GM18951 (cell line): ENCODE results near the gene ARSD.
"Not testable (repeated sequence)": the region's sequence is repeated elsewhere in the genome, so short reads cannot be mapped to it uniquely, and the experiment has no call there.

Experiments used
- POLR2A ChIP-seq: IDR thresholded peaks from 4 replicates; pipeline ENCODE4 v1.6.1; 2011; ENCODE audit warnings: mild to moderate bottlenecking; ENCODE audit not compliant: insufficient read length, insufficient read depth; ENCODE audit errors: extremely low read depth
- in situ Hi-C: fragments of 300-500 bp; cut with MboI; formaldehyde crosslinking; loops from one replicate; pipeline ENCODE4 v1.12.0; 2022; ENCODE audit warnings: low sequenced_read_pairs, mixed read lengths, inconsistent platforms; ENCODE audit not compliant: unreplicated experiment

ARSD gene

GRCh38 chrX:2928583-2929434 is at the start of gene ARSD:
Gene ARSD (minus strand): TSS chrX:2929339. CDS start chrX:2929275, 64 bp downstream.
- TF ChIP-seq POLR2A, result peak; percentile 65
- in situ Hi-C loops, result no loop called here

GRCh38 chrX:2978639-2979038 is 49.5 kb upstream of the ARSD start:
- in situ Hi-C loops, result not testable (repeated sequence)

DNA sequence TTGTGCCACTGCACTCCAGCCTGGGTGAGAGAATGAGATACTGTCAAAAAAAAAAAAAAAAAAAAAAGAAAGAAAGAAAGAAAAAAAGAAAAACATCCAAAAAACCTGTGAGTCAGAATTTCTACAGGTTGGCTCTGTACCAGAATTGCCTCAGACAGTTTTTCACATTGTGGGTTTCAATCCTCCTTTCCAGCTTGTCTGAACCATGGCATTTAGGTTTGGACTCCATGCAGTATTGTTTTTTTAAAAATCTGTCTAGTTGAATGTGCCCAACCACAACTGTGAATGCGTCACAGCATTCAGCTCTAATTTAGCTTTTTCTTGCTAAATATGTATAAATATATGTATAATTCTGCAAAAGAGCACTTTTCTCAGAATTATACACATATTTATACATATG is 45.8 kb upstream of the ARSD start:
- in situ Hi-C loops, result no loop called here
- no peak for TF ChIP-seq POLR2A

DNA sequence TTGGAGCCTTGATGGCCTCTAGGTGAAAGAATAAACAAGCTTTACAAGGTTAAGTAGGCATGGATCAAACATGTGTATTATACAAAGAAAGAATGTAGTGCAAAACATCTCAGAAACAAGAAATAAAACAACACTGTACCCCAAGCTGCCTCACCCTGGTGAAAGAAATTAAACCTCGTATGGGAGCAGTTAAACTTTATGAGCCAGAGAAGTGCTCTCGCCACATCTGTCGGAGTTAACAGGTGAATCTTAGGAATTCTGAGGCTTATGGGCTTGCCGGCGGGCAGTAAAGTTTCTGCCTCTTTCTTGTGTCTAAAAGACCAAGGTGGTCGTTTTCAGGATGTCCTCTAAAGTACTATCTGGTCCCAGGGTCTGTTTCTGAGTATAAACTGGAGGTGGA is 43.3 kb upstream of the ARSD start:
- in situ Hi-C loops, result no loop called here
- no peak for TF ChIP-seq POLR2A

DNA sequence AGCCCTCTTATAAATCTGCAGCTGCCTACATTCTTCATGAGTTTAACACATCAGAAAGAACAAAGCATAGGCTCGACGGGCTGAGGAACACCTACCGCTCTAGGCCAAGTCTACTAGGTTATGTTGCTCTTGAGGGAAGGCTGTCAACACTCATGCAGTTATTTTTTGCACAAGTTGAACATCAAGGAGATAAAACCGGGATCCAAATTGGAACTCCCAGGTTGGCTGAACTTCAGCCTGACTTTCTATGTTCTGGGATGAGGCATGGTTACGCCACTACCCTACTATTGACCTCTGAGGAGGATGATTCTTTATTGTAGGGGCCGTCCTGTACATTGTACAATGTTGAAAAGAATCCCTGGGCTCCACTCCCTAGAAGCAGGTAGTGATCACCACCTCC is 39.9 kb upstream of the ARSD start:
- in situ Hi-C loops, result no loop called here
- TF ChIP-seq POLR2A, result no peak

DNA sequence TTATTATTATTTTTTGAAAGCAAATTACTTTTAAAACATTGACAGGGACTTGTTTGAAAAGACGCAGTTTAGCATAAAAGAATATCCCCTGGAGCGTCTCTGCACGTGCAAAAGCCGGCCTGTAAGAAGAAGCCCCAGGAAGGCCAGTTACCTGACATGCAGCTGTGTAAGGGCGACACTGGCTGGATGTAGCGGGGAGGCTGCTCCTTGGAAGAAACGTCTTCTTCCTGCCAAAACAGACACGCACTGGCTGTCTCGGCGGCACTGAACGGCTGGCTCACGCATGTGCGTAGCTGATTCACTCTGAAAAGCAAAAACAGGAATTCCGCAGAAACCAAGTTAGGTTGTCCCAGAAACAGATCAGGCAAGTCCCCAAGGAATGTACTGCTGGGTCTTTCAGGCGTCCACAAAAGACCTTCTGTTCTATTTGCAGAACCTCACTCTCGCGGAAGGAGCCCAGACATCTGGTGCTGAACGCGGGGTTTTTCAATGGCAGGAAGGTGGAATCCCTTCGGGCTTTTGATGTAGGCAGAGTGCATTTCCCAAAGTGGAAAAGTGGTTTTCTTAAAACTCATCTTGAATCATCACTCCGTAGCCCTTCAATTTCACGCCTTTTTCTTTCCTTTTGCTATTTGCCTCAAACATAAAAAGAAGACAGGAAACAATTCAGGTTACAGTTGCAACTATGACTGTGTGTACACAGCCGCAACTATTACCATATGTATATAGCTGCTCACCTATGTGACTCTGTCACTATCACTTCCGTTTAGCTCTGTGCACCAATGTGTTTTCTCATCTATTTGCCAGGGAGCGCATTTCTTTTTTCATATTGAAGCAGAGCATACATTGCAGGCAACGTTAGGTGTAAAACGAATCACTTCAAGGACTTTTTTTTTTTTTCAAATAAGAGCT is 39.1 kb upstream of the ARSD start:
- in situ Hi-C loops, result no loop called here
- TF ChIP-seq POLR2A, result no peak

GRCh38 chrX:2967584-2967983 is 38.4 kb upstream of the ARSD start:
- TF ChIP-seq POLR2A, result no peak
- in situ Hi-C loops, result no loop called here

- in situ Hi-C loops, result no loop called here
- no peak for TF ChIP-seq POLR2A
Observed at GRCh38 chrX:2967012-2967411, 37.9 kb upstream of the ARSD start.

DNA sequence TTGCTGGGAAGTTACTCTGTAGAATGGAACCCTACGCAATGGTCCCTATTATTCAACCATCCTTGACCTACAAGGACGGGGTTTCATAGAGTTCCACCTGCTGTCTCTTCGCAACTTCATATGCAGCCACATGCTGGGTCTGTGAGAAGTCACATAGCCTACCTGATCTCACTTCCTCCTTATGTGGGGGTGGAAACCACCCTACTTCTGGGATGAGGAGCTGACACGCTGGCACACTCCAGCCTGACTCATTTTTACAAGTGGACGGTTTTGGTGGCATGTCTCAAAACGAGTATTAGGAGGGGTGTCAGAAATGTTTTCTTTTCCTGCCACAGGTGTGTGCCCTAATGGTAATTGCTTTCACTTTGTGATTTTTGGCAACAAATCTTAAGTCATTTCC is 36.8 kb upstream of the ARSD start:
- TF ChIP-seq POLR2A, result no peak
- in situ Hi-C loops, result no loop called here

- in situ Hi-C loops, result not testable (repeated sequence)
Observed at GRCh38 chrX:2963992-2964794, 35.1 kb upstream of the ARSD start.

GRCh38 chrX:2963449-2963848 is 34.3 kb upstream of the ARSD start:
- in situ Hi-C loops, result not testable (repeated sequence)

GRCh38 chrX:2962381-2962780 is 33.2 kb upstream of the ARSD start:
- TF ChIP-seq POLR2A, result no peak
- in situ Hi-C loops, result no loop called here

- in situ Hi-C loops, result no loop called here
- TF ChIP-seq POLR2A, result no peak
Observed at GRCh38 chrX:2960861-2961515, 31.8 kb upstream of the ARSD start.
